SU-DHL-6 (cell line): ENCODE results near the gene TSPAN13.

ENCODE experiments used
- EZH2phosphoT487 ChIP-seq: fragments of 200-600 bp; sonication (generic), shearing (Covaris generic); conservative IDR thresholded peaks from 2 replicates; pipeline ENCODE4 v1.6.1; 2018; ENCODE audit warnings: mild to moderate bottlenecking, antibody characterized with exemption, low read length, moderate library complexity, mixed read lengths
- TF ChIP-seq, protein P1 (sequence below): fragments of 200-600 bp; sonication (generic); IDR thresholded peaks from one replicate; pipeline ENCODE4 v1.5.1; 2017; ENCODE audit warnings: antibody characterized with exemption, mild to moderate bottlenecking, low read length, moderate library complexity; ENCODE audit not compliant: insufficient read depth, poor library complexity, severe bottlenecking

DNA sequence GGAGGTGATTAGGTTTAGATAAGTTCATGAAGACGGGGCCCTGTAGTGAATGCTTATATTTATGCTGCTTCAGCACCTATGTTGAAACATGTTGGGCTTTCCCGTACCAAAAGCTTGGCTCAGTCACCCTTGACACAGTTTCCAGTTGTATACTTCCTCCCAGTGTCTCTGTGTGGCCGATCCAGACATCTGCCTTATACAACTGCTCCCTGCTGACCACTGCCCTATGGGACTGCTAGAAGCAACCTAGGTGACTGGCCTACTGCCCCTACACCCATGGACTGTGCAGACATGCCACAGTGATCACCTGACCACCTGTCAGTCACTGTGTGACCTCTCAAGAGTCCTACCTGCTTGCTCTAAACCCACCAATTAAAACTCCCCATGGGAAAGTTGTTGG is 22.6 kb upstream of the TSPAN13 start:
- TF ChIP-seq, protein P1, sequence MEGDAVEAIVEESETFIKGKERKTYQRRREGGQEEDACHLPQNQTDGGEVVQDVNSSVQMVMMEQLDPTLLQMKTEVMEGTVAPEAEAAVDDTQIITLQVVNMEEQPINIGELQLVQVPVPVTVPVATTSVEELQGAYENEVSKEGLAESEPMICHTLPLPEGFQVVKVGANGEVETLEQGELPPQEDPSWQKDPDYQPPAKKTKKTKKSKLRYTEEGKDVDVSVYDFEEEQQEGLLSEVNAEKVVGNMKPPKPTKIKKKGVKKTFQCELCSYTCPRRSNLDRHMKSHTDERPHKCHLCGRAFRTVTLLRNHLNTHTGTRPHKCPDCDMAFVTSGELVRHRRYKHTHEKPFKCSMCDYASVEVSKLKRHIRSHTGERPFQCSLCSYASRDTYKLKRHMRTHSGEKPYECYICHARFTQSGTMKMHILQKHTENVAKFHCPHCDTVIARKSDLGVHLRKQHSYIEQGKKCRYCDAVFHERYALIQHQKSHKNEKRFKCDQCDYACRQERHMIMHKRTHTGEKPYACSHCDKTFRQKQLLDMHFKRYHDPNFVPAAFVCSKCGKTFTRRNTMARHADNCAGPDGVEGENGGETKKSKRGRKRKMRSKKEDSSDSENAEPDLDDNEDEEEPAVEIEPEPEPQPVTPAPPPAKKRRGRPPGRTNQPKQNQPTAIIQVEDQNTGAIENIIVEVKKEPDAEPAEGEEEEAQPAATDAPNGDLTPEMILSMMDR, result no peak
- TF ChIP-seq EZH2phosphoT487, result no peak
